Neural cell (in vitro differentiated cells): Measurements from ENCODE around the gene EXTL1.

Experiments
- EP300 ChIP-seq: fragments of 450-650 bp; conservative IDR thresholded peaks from 2 replicates; pipeline ENCODE4 v1.6.1; 2014; ENCODE audit warnings: antibody characterized with exemption, mild to moderate bottlenecking, moderate library complexity; ENCODE audit not compliant: poor library complexity, severe bottlenecking
- EZH2 ChIP-seq: fragments of 200-600, 300-800 bp; shearing (Covaris generic), sonication (generic); IDR thresholded peaks from 2 replicates; pipeline ENCODE4 v1.6.1; 2014; ENCODE audit warnings: antibody characterized with exemption, low read length, borderline replicate concordance, mild to moderate bottlenecking; ENCODE audit not compliant: insufficient read depth, poor library complexity, severe bottlenecking
- MXI1 ChIP-seq: fragments of 450-650 bp; conservative IDR thresholded peaks from 2 replicates; pipeline ENCODE4 v1.6.1; 2014; ENCODE audit warnings: antibody characterized with exemption, mild to moderate bottlenecking; ENCODE audit not compliant: poor library complexity, severe bottlenecking
- POLR2AphosphoS5 ChIP-seq: IDR thresholded peaks from 2 replicates; pipeline ENCODE4 v1.6.1; 2012
- RAD21 ChIP-seq: fragments of 450-650 bp; conservative IDR thresholded peaks from 2 replicates; pipeline ENCODE4 v1.6.1; 2014; ENCODE audit warnings: antibody characterized with exemption, mild to moderate bottlenecking, moderate library complexity
- SMC3 ChIP-seq: fragments of 450-650 bp; conservative IDR thresholded peaks from 2 replicates; pipeline ENCODE4 v1.6.1; 2014; ENCODE audit warnings: antibody characterized with exemption, mild to moderate bottlenecking, moderate library complexity; ENCODE audit not compliant: poor library complexity
- TAF1 ChIP-seq: IDR thresholded peaks from 2 replicates; pipeline ENCODE4 v1.6.1; 2012; ENCODE audit warnings: low read depth
- TF ChIP-seq, protein P1 (sequence below): fragments of 450-650 bp; IDR thresholded peaks from 2 replicates; pipeline ENCODE4 v1.5.1; 2014; ENCODE audit warnings: antibody characterized with exemption, mild to moderate bottlenecking, moderate library complexity; ENCODE audit not compliant: poor library complexity, severe bottlenecking
- TF ChIP-seq, protein P2 (sequence below): IDR thresholded peaks from 2 replicates; pipeline ENCODE4 v1.6.1; 2012; ENCODE audit warnings: borderline replicate concordance

DNA sequence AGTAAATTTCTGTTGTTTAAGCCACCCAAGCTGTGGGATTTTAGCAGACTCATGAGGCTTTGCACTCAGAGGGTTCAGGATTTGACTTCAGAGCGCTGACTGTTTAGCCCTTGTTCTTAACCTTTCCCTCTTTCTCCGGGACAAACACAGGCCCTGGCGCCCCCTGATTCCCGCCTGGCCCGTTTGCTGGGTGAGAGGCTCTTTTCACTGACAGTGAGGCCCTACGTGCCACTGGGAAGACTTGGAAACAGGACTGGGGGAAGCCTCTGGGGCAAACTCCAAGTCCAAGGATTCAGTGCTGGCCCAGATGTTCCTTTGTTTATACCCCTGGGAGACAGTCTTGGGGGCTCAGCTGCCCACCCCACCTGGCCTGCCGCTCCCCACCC is 57.6 kb downstream of the EXTL1 start:
- TF ChIP-seq EZH2 (no peak), TAF1 (no peak), POLR2AphosphoS5 (no peak), RAD21 (no peak), EP300 (no peak), SMC3 (no peak), MXI1 (no peak)
- TF ChIP-seq, protein P1, sequence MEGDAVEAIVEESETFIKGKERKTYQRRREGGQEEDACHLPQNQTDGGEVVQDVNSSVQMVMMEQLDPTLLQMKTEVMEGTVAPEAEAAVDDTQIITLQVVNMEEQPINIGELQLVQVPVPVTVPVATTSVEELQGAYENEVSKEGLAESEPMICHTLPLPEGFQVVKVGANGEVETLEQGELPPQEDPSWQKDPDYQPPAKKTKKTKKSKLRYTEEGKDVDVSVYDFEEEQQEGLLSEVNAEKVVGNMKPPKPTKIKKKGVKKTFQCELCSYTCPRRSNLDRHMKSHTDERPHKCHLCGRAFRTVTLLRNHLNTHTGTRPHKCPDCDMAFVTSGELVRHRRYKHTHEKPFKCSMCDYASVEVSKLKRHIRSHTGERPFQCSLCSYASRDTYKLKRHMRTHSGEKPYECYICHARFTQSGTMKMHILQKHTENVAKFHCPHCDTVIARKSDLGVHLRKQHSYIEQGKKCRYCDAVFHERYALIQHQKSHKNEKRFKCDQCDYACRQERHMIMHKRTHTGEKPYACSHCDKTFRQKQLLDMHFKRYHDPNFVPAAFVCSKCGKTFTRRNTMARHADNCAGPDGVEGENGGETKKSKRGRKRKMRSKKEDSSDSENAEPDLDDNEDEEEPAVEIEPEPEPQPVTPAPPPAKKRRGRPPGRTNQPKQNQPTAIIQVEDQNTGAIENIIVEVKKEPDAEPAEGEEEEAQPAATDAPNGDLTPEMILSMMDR = no peak
- TF ChIP-seq, protein P2, sequence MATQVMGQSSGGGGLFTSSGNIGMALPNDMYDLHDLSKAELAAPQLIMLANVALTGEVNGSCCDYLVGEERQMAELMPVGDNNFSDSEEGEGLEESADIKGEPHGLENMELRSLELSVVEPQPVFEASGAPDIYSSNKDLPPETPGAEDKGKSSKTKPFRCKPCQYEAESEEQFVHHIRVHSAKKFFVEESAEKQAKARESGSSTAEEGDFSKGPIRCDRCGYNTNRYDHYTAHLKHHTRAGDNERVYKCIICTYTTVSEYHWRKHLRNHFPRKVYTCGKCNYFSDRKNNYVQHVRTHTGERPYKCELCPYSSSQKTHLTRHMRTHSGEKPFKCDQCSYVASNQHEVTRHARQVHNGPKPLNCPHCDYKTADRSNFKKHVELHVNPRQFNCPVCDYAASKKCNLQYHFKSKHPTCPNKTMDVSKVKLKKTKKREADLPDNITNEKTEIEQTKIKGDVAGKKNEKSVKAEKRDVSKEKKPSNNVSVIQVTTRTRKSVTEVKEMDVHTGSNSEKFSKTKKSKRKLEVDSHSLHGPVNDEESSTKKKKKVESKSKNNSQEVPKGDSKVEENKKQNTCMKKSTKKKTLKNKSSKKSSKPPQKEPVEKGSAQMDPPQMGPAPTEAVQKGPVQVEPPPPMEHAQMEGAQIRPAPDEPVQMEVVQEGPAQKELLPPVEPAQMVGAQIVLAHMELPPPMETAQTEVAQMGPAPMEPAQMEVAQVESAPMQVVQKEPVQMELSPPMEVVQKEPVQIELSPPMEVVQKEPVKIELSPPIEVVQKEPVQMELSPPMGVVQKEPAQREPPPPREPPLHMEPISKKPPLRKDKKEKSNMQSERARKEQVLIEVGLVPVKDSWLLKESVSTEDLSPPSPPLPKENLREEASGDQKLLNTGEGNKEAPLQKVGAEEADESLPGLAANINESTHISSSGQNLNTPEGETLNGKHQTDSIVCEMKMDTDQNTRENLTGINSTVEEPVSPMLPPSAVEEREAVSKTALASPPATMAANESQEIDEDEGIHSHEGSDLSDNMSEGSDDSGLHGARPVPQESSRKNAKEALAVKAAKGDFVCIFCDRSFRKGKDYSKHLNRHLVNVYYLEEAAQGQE = no peak
